Gastrocnemius medialis (tissue), 4 donors: ENCODE measurements around the gene RIOK2. TPM values are rescaled to one million over a fixed set of nuclear protein-coding genes. Genes with fewer than 3 reads are reported as not detected.
A peak's percentile ranks its signal among the peaks of the same experiment; 100 is the strongest.

Source experiments
- ATAC-seq, 2 donors: fragments of 150-250 bp; one replicate each; pipeline ENCODE4 v1.9.1; 2016
- DNase-seq, 2 donors: peaks; one replicate each; pipeline ENCODE4 v3.0.0-alpha.2; 2019
- H3K27ac ChIP-seq, 4 donors: fragments of 200-600 bp; sonication (generic); 1 replicate in 1 of 4; 2 replicates in 3 of 4; pipeline ENCODE4 v1.5.1; 2016 to 2018; ENCODE audit warnings: mild to moderate bottlenecking in 2 of 4, moderate library complexity in 1 of 4
- H3K27me3 ChIP-seq, 3 donors: fragments of 200-600 bp; sonication (generic) in 2 of 3; 1 replicate in 1 of 3; 2 replicates in 2 of 3; pipeline versions ENCODE4 v1.5.1 to v1.6.0; 2016 to 2019; ENCODE audit warnings: mild to moderate bottlenecking in 1 of 3, moderate library complexity in 1 of 3
- H3K36me3 ChIP-seq, 2 donors: fragments of 200-600 bp; sonication (generic) in 1 of 2; one replicate each; pipeline ENCODE4 v1.5.1; 2017 to 2018
- H3K4me1 ChIP-seq, 2 donors: fragments of 200-600 bp; sonication (generic) in 1 of 2; one replicate each; pipeline ENCODE4 v1.5.1; 2016 to 2017; ENCODE audit warnings: mild to moderate bottlenecking in 2 of 2
- H3K4me3 ChIP-seq, 4 donors: fragments of 200-600 bp; sonication (generic) in 3 of 4; 1 replicate in 1 of 4; 2 replicates in 3 of 4; pipeline ENCODE4 v1.5.1; 2016 to 2019; ENCODE audit warnings: mild to moderate bottlenecking in 2 of 4
- H3K9me3 ChIP-seq, 3 donors: fragments of 200-600 bp; sonication (generic) in 2 of 3; 1 replicate in 1 of 3; 2 replicates in 2 of 3; pipeline ENCODE4 v1.5.1; 2016 to 2019
- POLR2A ChIP-seq, 2 donors: fragments of 450-650 bp; IDR thresholded peaks; one replicate each; pipeline ENCODE4 v1.6.1; 2017; ENCODE audit warnings: antibody characterized with exemption in 2 of 2, mild to moderate bottlenecking in 2 of 2, moderate library complexity in 2 of 2
- in situ Hi-C, 4 donors: fragments of 200-750 bp; cut with MboI; loops; one replicate each; pipeline versions ENCODE4 v1.15.0 to v1.8.0; 2017; ENCODE audit warnings: low sequenced_read_pairs in 4 of 4
- intact Hi-C: fragments of 100-400 bp; cut with DNase I; formaldehyde crosslinking; loops from one replicate; pipeline ENCODE4 v1.15.1; 2023; ENCODE audit warnings: low total_unique reads
- total RNA-seq, 4 donors: library from RNA; depleted of rRNA; stranded (reverse); fragments of >200 nt; gene quantifications; one replicate each; pipeline versions ENCODE4 v1.1.0 to v1.2.3, GENCODE V29; 2016
- TF ChIP-seq, protein P1 (sequence below), 5 experiments: fragments of 450-650 bp in 3 of 5; fragments of 200-600 bp in 2 of 5; sonication (generic) in 2 of 5; IDR thresholded peaks in 4 of 5; conservative IDR thresholded peaks in 1 of 5; 1 replicate in 4 of 5; 2 replicates in 1 of 5; pipeline ENCODE4 v1.5.1; 2016 to 2019; ENCODE audit warnings: antibody characterized with exemption in 5 of 5, mild to moderate bottlenecking in 3 of 5, moderate library complexity in 3 of 5

The RIOK2 gene
- total RNA-seq, 4 donors from 2014 or later: 9.8 to 34.4 (median 17.3) TPM

DNA sequence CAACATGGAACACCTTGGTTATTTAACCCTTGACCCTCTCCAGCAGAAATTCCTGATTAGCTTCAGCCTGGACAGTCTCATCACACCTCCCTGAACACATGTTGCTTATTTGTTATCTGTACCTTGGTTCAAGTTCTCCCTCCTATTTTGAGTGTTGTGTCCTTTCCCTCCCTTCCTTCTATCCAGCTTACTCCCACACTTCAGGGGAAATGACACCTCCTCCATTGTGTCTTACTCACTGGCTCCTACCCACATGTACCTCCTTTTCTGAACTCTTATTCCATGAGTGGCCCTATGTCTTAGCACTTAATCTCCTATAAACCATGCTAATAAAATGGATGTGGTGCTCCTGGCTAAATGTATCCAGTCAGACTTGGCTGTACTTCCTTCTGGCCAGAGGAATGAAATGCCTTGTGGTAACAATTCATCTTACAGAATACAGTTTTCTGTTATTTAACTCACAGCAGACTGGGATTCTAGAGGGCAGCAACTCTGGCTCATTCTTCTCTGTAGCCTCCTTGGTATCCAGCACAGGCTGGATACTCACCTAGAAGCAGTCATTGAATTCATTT is 51.8 kb downstream of the RIOK2 start:
- no peak for ATAC-seq

DNA sequence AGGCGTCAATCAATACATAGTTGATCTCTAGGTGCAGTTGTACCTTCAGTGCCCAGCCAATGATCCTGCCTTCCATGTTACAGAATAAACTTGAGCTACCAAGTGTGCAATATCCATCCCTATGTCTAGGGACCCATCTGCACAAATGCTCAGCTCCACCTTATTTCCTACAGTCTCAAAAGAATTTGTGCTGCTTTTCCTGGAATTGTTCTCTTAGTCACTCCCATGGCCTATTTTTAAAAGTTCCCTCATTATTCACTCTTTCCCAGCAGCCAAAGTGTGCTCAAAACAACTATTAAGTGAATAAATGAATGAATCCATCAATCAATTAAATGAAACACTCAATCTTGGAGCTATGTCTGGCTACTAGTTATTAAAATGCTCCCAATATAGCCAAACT is 55.3 kb downstream of the RIOK2 start:
- Histone ChIP-seq H3K4me3 (no peak overlapping the region), H3K27ac (peak overlapping the region in 1 of 4 donors; percentile 33), H3K27me3 (no peaks in the 10 kb centered on the region), H3K4me1 (no peaks in the 10 kb centered on the region), H3K9me3 (no peaks in the 10 kb centered on the region), H3K36me3 (no peaks in the 10 kb centered on the region)
- in situ Hi-C loops (no loop called here), intact Hi-C loops (no loop called here)
- no peak for TF ChIP-seq POLR2A (IDR thresholded peaks at IDR 0.05)
- TF ChIP-seq, protein P1, sequence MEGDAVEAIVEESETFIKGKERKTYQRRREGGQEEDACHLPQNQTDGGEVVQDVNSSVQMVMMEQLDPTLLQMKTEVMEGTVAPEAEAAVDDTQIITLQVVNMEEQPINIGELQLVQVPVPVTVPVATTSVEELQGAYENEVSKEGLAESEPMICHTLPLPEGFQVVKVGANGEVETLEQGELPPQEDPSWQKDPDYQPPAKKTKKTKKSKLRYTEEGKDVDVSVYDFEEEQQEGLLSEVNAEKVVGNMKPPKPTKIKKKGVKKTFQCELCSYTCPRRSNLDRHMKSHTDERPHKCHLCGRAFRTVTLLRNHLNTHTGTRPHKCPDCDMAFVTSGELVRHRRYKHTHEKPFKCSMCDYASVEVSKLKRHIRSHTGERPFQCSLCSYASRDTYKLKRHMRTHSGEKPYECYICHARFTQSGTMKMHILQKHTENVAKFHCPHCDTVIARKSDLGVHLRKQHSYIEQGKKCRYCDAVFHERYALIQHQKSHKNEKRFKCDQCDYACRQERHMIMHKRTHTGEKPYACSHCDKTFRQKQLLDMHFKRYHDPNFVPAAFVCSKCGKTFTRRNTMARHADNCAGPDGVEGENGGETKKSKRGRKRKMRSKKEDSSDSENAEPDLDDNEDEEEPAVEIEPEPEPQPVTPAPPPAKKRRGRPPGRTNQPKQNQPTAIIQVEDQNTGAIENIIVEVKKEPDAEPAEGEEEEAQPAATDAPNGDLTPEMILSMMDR (IDR thresholded peaks at IDR 0.05 in 4 of 5, conservative IDR thresholded peaks at IDR 0.05 in 1 of 5): no peak
- DNase-seq (no peak), ATAC-seq (no peak)

More for the DNA sequence above, 51.8 kb downstream of the RIOK2 start:
- Histone ChIP-seq H3K36me3 (no peaks in the 10 kb centered on the region), H3K4me3 (no peak overlapping the region), H3K27ac (no peak overlapping the region), H3K4me1 (no peaks in the 10 kb centered on the region), H3K27me3 (no peaks in the 10 kb centered on the region), H3K9me3 (no peaks in the 10 kb centered on the region)
- TF ChIP-seq, protein P1 (IDR thresholded peaks at IDR 0.05 in 4 of 5, conservative IDR thresholded peaks at IDR 0.05 in 1 of 5): no peak
- TF ChIP-seq POLR2A (IDR thresholded peaks at IDR 0.05): no peak
- DNase-seq: no peak
- intact Hi-C loops (no loop called here), in situ Hi-C loops (no loop called here)

DNA sequence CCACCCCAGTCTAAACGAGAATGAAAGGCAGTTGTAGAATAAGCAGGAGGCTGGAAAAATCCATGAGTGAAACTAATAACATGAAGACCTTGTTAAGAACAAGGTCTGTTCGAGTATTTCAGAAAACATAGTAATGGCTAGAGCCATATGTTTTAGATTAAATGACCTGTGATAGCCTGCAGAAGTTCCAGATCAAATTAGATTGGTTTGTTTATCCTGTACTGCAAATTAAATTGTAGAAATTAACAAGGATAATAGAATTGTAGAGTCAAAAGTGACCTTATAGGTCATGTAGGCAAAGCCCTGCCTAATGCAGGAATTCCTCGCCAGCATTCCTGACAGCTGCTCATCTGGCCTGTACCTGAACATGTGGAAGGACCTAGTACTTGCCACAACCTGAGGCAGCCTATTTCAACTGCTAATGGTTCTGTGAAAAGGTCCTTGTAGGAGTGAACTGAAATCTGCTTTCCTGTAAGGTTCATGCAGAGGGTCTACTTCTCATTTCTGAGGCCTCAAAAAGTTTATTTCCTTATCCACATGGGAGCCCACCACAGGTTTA is 57.8 kb downstream of the RIOK2 start:
- in situ Hi-C loops: no loop called here
- no peak for DNase-seq
- Histone ChIP-seq H3K9me3 (no peaks in the 10 kb centered on the region), H3K4me3 (no peak overlapping the region), H3K27ac (no peak overlapping the region), H3K36me3 (no peaks in the 10 kb centered on the region), H3K4me1 (no peaks in the 10 kb centered on the region), H3K27me3 (no peaks in the 10 kb centered on the region)
- ATAC-seq: no peak
- TF ChIP-seq, protein P1 (IDR thresholded peaks at IDR 0.05 in 4 of 5, conservative IDR thresholded peaks at IDR 0.05 in 1 of 5): no peak
- TF ChIP-seq POLR2A (IDR thresholded peaks at IDR 0.05): no peak
- intact Hi-C loops: no loop called here

DNA sequence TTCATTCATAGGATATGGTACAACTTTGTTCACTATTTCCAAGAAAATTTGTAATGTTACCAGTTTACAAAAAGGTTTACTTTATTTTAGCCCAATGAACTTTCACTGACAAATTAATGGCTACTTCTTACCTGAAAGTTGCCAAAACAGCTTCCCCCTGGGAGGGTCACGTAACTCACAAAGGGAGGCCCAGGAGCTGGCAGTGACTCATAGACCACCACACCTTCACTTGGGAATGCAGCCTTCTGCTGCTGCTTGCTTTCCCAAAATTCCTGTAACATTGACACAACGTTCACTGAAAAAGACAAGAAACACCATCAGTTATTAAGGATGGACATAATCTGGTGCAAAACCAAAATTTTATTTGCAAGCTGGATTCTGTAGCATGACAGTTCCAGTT is 58.7 kb downstream of the RIOK2 start:
- Histone ChIP-seq H3K4me3 (no peak overlapping the region), H3K27me3 (no peaks in the 10 kb centered on the region), H3K36me3 (no peaks in the 10 kb centered on the region), H3K9me3 (no peaks in the 10 kb centered on the region), H3K4me1 (no peaks in the 10 kb centered on the region), H3K27ac (no peak overlapping the region)
- intact Hi-C loops: no loop called here
- DNase-seq (no peak), ATAC-seq (no peak)
- TF ChIP-seq, protein P1 (IDR thresholded peaks at IDR 0.05 in 4 of 5, conservative IDR thresholded peaks at IDR 0.05 in 1 of 5): no peak
- TF ChIP-seq POLR2A (IDR thresholded peaks at IDR 0.05): no peak
- in situ Hi-C loops: no loop called here

DNA sequence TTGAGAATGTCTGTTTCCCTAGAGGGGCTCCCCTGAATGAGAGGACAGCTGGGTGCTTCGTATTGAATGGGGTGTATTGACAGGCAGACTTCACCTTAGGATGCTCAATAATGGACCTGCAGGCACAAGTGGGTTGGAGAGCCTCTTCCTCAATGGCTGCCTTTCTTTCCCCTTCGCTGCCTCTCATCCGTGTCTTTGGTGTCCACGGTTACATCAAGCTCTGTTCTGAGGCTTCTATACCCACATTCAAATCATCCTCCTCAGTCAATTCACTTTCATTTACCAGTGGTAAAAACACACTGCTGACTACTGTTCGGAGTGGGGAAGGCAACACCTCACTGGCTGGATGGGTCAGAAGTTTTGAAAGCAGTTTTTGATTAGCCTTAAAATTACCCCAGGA is 61.2 kb downstream of the RIOK2 start:
- DNase-seq (no peak), ATAC-seq (no peak)
- intact Hi-C loops (no loop called here), in situ Hi-C loops (no loop called here)
- no peaks in the 10 kb centered on the region for H3K4me1 ChIP-seq
- H3K27ac ChIP-seq: no peak overlapping the region
- no peaks in the 10 kb centered on the region for H3K36me3 ChIP-seq
- TF ChIP-seq POLR2A (IDR thresholded peaks at IDR 0.05): no peak
- TF ChIP-seq, protein P1 (IDR thresholded peaks at IDR 0.05 in 4 of 5, conservative IDR thresholded peaks at IDR 0.05 in 1 of 5): no peak
- no peaks in the 10 kb centered on the region for H3K27me3 ChIP-seq
- no peaks in the 10 kb centered on the region for H3K9me3 ChIP-seq
- H3K4me3 ChIP-seq: no peak overlapping the region
